GM18520 (cell line): ENCODE data around the gene SYNGR2.

Experiments used
- ATAC-seq: cut with Tn5 transposase; IDR thresholded peaks from one replicate; pipeline ENCODE4 v1.9.1; 2021; ENCODE audit not compliant: unreplicated experiment

Gene SYNGR2, protein sequence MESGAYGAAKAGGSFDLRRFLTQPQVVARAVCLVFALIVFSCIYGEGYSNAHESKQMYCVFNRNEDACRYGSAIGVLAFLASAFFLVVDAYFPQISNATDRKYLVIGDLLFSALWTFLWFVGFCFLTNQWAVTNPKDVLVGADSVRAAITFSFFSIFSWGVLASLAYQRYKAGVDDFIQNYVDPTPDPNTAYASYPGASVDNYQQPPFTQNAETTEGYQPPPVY

DNA sequence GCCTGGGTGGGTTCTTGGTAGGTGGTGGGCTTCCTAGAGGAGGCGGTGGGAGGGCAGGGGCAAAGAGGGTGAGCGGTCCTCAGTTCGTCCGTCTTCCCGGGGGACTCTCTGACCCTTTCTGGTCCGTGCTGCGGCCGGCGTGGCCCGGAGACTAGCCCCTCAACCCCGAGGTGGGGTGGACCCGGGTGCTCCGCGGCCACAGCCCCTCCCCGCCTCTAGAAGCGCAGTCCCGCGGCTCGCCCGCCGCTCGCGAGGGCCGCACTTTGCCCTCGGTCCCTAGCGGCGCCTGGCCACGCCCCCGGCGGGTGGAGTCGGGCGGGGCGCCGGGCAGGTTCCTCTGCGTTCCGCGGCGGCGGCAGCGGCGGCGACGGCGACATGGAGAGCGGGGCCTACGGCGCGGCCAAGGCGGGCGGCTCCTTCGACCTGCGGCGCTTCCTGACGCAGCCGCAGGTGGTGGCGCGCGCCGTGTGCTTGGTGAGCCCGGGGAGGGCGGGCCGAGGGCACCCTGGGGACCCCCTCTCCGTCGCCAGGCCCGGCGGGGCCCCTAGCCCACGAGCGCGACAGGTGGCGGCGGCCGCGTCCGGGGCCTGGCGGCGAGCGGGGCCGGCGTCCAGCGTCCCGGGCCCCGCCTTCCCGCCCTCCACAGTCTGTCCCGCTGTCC lies at the start of gene SYNGR2:
Gene SYNGR2, plus strand, starts transcription at position 340 of the 661 bp plus-strand sequence. Its CDS starts 36 bp downstream, at position 376.
- ATAC-seq = peak; percentile 40

DNA sequence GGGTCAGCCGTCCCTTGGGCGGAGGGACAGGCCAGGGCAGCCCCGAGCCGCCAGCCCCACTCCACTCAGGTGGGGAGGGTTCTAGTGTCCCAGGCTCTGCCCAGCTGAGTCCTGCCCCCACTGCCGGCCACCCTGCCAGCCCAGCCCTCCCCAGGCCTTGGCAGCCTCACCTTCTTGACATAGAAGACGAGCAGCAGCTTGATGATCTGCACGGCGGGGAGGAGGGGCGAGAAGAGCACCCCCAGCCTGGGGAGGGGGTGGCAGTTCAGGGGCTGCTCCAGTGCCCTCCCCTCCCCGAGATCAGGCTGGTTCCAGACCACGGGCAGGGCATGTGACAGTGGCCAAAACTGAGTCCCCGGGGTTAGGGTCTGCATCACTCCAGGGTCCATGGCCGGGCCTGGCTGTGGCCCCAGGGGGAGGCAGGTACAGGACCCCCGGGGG lies 49.6 kb upstream of the SYNGR2 start:
- ATAC-seq = no peak

DNA sequence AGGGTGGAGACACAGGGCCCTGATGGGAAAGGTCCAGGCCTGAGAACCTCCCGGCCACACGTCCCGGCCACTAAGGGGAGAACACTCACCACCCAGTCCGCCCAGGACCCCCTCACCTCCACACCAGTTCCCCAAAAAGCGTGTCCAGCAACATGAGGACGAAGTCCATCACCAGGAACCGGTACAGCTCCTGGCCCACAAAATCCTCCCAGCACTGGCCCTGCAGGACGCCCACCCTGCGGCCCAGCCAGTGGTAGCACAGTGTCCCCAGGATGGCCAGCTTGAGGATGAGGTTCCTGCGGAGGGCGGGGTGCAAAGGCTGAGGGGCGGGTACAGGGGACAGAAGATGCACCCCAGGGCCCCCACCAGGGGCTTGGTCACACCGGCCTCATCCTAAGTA lies 47.8 kb upstream of the SYNGR2 start:
- no peak for ATAC-seq

DNA sequence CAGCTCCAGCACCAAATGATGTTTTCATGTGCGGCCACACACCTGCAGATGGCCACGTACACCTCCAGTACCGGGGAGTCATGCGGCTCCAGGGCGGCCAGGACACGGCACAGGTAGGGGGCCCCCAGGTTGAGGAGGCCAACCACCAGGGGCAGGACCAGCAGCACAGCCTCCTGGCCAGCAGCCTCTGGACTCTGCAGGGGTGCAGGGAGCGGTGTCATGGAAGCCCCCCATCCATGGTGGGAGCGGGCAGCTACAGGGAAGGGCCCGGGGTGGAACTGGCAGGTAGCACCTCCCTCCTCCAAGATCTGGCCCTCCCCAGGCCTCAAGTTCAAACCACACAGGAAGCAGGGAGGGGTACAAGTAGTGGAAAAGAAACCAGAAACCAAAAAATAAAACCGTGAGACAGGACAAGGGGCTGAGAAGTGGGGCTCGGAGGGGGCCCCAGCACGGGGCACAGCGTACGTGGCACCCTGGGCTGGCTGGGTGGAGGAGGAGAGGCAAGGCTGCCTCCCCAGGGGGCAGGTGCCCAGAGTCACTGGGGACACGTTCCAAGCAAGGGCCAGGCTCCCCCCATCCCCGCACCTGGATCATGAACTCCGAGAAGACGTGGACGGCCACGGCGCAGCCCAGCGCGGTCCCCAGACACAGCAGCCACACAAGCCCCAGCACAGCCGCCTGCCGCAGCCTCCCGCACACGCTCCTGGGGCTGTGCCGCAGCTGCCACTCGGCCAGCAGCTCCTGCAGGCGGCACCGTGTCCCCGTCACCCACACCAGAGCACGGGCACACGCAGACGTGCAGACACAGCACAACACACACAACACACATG lies 47.2 kb upstream of the SYNGR2 start:
- ATAC-seq = no peak

DNA sequence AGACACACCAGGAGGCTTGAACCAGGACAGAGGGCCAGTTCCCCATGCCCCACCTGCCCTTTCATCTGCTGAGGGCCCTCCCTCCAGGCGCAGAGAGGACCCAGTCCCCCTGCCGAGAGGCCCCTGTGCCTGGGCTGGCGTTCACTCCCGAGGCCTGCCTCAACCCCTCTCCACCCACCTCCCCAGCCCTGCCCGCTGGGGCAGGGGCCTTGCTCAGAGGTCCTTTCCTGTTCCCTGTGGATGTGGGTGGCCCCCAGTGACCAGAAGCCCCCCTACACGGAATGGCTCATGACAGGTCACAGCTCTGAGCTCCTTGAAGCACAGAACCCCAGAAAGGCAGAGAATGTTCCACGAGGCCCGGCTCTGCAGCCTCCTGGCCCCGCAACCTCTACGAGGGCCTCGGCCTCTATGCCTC lies 46.6 kb upstream of the SYNGR2 start:
- ATAC-seq = no peak

DNA sequence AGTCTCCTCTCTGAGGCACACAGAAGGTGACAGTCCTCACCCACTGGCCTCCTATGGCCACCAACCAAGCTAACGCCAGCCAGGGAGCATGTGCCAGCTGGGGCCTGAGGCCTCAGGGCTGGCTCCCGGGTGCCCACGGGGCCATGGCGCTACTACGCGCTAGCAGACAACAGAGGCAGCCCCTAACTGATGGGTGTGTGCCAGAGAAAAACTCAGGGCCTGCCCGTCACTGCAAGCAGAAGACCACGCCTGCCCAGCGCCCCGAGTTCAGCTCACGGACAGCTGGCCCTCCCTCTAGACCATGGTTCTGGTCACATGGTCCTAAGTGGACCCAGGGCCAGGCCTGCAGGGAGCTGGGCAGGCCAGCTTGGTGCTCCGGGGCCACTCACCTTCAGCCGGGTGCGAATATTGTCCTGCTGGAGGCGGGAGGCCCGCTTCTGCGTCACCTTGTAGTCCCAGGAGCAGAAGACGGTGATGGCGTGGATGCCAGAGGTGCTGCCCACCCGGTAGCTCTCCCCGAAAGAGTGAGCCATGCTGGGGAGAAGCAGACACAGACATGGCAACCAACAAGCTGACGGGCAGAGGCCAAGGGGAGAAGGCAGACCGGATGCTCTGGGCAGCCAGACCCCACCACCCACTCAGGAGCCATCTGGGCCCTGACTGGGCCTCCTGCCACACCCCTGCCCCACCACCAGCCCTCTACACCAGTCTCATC lies 46.0 kb upstream of the SYNGR2 start:
- ATAC-seq = no peak

DNA sequence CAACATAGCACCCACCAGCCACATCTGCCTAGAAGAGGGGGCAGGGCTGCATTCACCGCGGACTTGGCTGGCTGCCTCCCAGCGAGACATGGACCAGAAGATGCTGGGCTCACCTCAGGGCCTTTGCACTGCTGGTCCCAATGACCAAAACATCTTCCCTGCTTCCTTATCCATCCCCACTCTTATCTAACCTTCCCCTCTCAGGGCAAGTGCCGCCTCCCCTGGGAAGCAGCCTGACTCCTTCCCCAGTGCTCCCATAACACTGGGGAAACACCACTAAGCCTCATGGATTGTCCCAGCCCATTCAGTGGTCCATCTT lies 45.5 kb upstream of the SYNGR2 start:
- no peak for ATAC-seq

DNA sequence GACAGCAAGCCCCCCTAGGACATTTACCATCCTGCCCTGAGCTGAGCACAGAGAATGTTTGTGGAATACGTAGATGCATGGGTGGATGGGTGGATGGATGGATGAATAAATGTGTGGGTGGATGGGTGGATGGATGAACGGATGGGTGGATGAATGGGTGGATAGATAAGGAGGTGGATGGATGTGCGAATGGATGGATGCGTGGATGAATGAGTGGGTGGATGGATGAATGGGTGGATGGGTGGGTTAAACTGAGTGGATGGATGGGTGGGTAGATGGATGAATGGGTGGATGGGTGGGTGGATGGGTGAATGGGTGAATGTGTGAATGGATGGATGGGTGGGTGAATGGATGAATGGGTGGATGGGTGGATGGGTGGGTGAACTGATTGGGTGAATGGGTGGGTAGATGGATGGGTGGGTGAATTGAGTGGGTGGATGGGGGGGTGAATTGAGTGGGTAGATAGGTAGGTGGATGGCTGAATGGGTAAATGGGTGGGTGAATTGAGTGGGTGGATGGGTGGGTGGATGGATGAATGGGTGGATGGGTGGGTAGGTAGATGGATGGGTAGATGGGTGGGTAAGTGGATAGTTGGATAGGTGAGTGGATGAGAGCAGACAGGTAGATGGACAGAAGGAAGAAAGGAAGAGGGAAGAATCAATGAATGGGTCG lies 45.0 kb upstream of the SYNGR2 start:
- no peak for ATAC-seq

DNA sequence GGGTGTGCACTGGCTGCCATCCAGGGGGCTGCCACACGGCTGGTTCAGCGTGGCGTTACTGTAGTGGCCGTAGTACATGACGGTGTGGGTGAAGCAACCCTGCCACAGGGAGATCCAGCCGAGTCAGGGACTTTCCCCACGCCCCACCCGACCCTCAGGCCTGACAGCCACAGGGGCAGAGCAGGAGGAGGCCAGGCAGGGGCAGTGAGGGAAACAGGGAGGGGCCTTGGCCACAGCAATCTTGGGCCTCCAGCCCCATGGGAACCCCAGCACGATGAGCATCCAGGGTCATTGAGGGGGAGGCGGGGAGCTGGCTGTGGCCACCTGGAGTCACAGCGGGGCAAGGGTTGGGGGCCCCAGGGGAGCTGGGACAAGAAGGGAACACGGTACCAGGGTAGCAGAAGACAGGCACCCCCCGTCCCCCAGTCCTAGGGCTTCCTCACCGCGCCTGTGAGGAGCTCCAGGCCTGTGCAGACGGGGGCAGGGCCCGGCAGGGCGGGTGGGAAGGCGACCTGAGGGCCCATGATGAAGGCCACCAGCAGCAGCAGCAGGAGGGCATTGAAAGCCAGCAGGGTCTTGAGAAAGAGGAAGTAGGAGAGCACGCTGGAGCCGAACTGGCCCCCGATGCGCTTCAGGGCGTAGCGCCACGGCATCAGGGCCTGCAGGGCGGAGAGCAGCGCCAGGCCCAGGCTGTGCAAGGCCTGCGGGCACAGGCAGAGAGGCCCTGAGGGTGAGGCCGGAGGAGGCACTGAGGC lies 44.1 kb upstream of the SYNGR2 start:
- no peak for ATAC-seq

DNA sequence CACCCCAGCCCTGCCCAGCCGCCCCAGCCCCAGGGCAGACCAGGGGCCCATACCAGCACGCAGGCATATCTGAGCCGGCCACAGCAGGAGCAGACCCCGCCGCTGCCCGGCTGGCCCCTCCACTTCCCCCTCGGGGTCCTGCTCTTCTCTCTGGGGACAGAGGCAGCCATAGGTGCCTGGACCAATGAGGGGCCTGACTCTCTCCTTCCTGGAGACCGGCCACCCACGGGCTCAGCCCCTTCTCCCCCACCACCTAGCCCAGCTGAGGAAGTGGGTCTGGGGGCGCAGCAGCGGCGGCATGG lies 43.6 kb upstream of the SYNGR2 start:
- no peak for ATAC-seq

DNA sequence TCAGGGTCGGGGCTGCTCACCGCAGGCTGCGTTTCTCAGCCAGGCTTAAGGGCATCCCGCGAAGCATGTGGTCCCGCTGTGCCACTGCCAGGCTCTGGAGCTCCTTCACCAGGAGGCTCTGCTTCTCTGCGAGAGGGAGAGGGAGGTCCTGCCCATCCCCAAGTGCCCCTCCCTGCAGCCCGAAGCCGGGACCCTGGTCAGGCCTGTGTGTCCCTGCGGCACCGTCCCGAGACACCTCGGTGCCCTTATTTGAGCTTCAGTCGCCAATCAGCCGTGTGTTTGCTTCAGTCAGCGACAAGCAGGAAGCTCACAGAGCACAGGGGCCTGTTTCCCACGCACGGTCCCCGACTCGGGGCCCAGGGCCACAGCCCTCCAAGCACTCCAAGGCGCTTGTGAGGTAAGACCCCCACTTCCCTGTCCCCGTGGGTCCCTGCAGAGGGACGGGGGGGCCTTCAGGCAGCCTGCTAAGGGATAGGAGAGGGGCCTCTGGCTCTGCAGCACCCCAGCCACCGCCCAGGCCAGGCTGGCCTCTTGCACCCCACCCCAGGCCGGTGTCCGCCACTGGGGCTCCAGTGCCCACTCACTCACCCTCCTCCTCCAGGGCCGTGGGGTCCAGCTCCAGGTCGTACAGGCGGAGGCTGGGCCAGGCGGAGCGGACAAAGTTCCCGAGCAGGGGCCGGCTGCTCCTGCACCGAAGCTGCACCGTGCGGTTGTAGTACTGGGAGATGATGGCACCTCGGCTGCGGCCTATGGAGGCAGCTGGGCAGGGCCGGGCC lies 43.1 kb upstream of the SYNGR2 start:
- ATAC-seq = no peak

DNA sequence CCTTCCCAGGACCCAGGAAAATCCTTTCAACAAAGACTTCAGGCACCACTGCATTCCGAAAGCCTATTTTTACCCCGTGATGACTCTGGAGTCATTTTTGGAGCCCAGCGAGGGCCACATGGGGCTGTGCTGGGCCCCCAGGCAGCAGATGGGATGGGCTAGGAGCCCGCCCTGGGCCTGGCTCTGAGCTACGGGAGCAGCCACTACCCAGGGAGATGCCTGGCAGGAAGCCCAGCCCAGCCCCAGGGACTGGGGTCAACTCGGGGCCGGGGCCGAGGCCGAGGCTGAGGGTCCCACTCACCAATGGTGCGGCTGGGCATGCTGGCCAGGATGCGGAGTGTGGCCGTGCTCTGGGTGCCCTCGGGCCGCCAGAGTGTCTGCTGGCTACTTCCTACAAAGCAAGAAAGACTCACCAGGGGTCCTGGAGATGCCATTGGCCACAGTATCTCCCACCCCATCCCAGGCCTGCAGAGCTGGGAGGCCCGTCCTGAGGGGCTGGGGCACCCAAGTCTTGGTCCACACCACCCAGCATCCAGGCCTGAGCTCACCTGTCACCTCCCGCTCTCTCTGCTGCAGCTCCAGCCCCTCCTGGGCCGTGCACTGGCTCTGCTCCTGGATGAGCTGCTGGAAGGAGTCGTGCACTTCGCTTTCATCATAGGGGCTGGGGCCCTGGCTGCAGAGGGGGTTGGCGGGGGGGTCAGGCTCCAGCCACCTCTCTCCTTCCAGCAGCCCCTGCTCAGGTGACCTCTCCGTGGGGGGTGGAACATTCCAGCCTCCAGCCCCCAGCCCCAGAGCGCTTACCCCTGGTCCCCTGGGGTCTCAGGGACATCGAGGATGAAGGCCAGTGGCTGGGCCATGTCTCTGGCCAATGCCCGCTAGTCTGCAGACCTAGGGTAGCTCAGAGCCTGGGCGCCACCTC lies 42.1 kb upstream of the SYNGR2 start:
- ATAC-seq = no peak

DNA sequence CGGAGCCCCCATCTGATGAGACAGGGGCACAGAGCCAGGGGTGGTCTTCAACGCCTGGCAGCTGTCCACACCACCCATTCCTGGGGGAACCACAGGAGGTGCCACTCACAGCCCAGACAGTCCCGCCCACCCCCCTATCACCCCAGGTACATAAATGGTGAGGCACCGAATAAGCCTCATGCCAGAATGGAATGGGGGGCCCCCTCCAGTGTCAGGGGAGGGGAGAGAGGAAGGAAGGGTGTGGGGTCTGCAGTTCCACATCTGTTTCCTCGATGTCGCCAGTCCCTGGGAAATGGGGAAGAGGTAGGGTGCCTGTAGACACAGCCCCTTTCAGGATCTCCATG lies 41.5 kb upstream of the SYNGR2 start:
- ATAC-seq = no peak

DNA sequence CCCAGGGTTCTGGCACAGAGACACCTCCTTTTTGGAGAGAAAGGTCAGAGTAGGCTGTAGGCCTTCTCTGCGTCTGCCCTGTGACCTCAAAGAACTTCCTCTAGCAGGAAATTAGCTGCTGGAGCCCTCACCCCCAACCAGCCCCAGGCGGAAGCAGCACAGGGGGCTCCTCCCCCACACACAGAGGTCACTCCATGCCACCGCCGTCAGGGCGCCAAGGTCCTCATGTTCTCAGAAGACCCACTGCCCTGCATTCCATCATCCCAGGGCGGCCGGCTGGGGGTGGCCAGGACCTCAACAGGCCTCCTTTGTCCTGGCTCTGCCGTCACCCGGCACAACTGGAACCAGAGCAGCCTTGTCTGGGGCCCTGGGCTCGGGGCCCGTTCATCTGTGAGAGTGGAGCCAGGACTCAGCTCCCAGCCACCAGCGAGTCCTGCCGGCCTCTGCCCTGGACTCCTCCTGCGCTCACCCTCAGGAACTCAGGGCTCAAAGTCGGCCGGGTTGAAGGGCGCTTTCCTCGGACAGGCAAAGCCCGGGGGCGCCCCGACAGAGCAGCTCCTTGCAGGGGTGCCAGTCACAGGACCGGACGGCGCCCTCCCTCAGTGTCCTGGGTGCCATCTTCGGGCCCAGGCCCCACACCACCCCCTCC lies 41.0 kb upstream of the SYNGR2 start:
- ATAC-seq = no peak

DNA sequence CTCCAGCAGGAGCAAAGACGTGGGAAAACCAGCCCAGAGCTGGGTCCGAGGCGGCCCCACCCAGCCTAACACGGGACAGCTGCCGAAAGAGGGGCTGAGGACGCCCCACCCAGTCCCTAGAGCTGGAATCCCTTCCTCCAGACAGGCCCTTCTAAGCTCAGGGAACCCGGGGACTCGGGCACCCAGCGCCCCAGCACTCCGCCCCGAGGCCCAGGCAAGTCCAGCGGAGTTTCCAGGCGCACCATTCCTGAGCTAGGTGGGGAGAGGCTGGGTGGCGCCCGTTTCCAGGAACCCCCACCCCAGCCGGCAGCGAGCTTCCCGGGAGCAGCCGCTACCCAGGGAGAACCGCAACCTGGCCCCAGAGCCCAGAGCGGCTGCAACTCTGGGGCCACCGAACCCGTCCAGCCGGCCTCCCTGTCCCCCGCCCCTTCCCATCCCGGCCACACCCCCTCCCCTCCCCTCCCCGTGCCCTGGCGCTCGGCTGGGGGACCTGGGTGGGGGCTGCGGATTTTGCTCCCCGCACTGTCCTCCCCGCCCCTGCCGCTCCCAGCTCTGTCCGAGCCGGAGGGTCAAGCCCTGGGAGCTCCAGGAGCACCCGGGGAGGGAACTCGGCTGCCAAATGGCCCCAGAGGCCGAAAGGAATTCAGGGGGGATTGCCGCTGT lies 40.4 kb upstream of the SYNGR2 start:
- ATAC-seq = no peak

DNA sequence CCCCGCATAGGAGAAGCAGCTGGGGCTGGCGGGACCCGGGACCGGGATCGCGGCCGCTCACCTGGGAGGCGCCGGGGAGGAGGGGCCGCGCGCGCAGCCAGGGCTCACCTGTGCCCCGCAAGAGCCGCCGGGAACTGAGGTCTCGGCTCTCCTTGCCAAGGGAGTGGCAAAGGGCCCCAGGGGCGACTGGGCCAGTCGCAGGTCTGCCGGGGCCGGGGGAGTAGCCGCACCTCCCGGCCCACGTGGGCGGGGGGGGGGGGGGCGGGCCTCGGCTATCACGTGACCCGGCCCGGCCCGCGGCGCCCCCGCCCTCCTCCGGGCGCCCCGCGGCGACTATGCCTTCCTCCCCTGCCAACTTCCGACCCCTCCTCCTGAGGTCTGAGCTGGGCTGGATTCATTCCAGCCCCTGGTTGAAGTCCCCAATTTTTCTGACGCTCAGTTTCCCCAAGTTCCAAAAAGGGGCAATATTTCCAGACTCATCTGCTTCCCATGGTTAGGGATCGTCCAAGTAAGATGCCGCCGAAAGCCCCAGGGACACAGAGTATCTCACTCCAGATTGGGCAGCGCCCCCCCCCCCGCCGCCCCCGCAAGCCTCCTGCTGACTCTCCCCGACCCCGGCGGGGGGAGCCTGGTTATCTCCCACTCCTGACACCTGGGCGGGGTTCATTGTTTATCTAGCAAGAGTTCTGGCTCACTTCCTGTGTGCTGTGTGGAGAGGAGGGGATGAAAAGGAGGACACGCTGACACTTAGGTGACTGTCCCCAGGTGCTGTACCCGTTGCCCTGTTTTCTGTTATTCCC lies 39.6 kb upstream of the SYNGR2 start, which contains the start of gene TMC6:
Gene TMC6, minus strand, starts transcription at position 205 of the 800 bp plus-strand sequence. CDS start 1,923 bp downstream, outside the sequence.
- no peak for ATAC-seq
